Measurements from ENCODE around the gene STAG1.
"Not testable (repeated sequence)": the region's sequence is repeated elsewhere in the genome, so short reads cannot be mapped to it uniquely, and the experiment has no call there.

Gene STAG1

DNA sequence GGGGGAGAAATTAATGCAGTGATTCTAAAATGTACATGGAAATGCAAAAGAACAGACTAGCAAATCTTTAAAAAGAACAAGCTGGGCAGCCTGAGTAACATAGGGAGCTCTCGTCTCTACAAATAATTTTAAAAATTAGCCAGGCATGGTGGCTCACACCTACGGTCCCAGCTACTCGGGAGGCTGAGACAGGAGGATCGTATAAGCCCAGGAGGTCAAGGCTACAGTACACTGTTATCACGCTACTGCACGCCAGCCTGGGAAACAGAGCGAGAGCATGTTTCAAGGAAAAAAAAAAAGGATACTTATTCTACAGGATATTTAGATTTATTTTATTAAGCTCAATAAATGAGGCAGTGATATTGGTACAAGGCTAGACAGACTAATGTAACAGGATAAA is 40.9 kb downstream of the STAG1 start:
- peaks cover 0 to 7% (median 2%) of the 10 kb centered on the region in 4 donors for H3K4me1 ChIP-seq
- intact Hi-C loops (cut with DNase I; ENCODE audit: low total_unique reads), result no loop called here

DNA sequence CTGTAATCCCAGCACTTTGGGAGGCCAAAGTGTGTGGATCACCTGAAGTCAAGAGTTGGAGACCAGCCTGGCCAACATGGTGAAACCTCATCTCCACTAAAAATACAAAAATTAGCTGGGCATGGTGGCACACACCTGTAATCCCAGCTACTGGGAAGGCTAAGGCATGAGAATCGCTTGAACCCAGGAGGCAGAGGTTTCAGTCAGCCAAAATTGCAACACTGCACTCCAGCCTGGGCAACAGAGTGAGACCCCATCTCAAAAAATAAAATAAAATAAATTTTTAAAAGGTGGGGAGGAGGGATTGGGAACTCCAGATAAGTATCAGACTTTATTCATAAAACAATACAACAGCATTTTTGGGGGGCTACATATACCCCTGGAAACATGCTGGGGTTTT is 42.4 kb downstream of the STAG1 start:
- intact Hi-C loops (cut with DNase I; ENCODE audit: low total_unique reads); H3K27ac ChIP-seq; H3K27me3 ChIP-seq; H3K4me3 ChIP-seq; H3K4me1 ChIP-seq; DNase-seq; H3K9me3 ChIP-seq; H3K36me3 ChIP-seq: not testable (repeated sequence)

More for the DNA sequence above, 40.9 kb downstream of the STAG1 start:
- Histone ChIP-seq H3K9me3 (no peaks in the 10 kb centered on the region), H3K4me3 (no peak overlapping the region), H3K36me3 (no peaks in the 10 kb centered on the region), H3K27ac (no peak overlapping the region), H3K27me3 (no peaks in the 10 kb centered on the region)
- TF ChIP-seq, protein P1, sequence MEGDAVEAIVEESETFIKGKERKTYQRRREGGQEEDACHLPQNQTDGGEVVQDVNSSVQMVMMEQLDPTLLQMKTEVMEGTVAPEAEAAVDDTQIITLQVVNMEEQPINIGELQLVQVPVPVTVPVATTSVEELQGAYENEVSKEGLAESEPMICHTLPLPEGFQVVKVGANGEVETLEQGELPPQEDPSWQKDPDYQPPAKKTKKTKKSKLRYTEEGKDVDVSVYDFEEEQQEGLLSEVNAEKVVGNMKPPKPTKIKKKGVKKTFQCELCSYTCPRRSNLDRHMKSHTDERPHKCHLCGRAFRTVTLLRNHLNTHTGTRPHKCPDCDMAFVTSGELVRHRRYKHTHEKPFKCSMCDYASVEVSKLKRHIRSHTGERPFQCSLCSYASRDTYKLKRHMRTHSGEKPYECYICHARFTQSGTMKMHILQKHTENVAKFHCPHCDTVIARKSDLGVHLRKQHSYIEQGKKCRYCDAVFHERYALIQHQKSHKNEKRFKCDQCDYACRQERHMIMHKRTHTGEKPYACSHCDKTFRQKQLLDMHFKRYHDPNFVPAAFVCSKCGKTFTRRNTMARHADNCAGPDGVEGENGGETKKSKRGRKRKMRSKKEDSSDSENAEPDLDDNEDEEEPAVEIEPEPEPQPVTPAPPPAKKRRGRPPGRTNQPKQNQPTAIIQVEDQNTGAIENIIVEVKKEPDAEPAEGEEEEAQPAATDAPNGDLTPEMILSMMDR (IDR thresholded peaks at IDR 0.05), result no peak
- no peak for DNase-seq

DNA sequence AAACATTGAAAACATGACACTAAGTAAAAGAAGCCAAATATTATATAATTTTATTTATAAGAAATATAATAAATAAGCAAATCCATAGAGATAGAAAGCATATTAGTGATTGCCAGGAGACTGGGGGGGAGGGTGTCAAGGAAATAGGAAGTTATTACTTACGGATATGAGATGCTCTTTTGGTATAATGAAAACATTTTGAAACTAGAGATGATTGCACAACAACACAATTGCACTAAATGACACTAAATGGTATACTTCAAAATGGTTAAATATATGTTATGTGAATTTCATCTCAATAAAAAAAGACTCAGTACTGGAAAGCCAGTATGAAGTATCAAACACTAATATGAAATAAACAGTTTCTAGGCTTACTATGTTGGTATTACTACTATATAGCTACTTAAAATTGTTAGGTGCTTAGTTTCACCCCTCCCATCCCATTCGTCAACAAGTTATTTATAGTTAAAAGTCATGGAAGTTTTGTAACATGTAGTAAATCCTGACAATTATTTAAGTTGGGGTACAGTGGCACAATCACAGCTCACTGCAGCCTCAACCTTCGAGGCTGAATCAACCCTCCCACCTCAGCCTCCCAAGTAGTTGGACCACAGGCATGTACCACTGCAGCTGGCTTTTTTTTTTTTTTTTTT is 43.7 kb downstream of the STAG1 start:
- intact Hi-C loops (cut with DNase I; ENCODE audit: low total_unique reads), result no loop called here
- H3K4me1 ChIP-seq, result peaks cover 0 to 7% (median 2%) of the 10 kb centered on the region in 4 donors
- H3K4me3 ChIP-seq, result no peak overlapping the region
- no peaks in the 10 kb centered on the region for H3K27me3 ChIP-seq
- no peak for DNase-seq
- no peaks in the 10 kb centered on the region for H3K36me3 ChIP-seq
- H3K9me3 ChIP-seq, result no peaks in the 10 kb centered on the region
- no peak overlapping the region for H3K27ac ChIP-seq
- TF ChIP-seq, protein P1 (IDR thresholded peaks at IDR 0.05), result no peak

GRCh38 chr3:136703429-136703828 is 48.7 kb downstream of the STAG1 start:
- TF ChIP-seq, protein P1 (IDR thresholded peaks at IDR 0.05), result no peak
- Histone ChIP-seq H3K36me3 (no peaks in the 10 kb centered on the region), H3K4me3 (no peak overlapping the region), H3K4me1 (peaks cover 0 to 22% (median 0%) of the 10 kb centered on the region in 4 donors), H3K9me3 (no peaks in the 10 kb centered on the region), H3K27ac (no peak overlapping the region), H3K27me3 (no peaks in the 10 kb centered on the region)
- intact Hi-C loops (cut with DNase I; ENCODE audit: low total_unique reads), result no loop called here
- DNase-seq, result no peak

DNA sequence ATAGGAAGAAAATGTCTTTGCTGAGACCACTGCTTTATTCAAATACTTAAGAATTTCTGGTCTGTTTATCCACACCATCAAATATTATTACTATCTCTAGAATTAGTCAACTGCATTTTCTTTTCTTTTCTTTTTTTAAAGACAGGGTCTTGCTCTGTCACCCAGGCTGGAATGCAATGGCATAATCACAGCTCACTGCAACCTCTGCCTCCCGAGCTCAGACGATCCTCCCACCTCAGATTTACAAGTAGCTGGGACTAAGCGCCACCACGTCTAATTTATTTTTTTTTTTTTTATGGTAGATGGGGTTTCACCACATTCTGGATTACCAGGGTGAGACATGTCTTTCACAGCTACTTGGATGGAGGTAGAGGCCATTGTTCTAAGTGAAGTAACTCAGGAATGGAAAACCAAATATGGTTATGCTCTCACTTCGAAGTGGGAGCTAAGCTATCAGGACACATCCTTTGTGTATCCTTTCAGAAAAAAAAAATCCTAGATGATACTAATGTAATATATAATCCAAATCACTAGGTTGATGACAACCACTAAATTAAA is 52.8 kb downstream of the STAG1 start:
- Histone ChIP-seq H3K4me3 (no peak overlapping the region), H3K36me3 (no peaks in the 10 kb centered on the region), H3K4me1 (peaks cover 0 to 31% (median 0%) of the 10 kb centered on the region in 4 donors), H3K27ac (no peak overlapping the region), H3K27me3 (no peaks in the 10 kb centered on the region), H3K9me3 (no peaks in the 10 kb centered on the region)
- DNase-seq, result no peak
- intact Hi-C loops (cut with DNase I; ENCODE audit: low total_unique reads), result no loop called here
- TF ChIP-seq, protein P1 (IDR thresholded peaks at IDR 0.05), result no peak

GRCh38 chr3:136698361-136698760 is 53.8 kb downstream of the STAG1 start:
- Histone ChIP-seq H3K4me1 (peaks cover 0 to 38% (median 0%) of the 10 kb centered on the region in 4 donors), H3K4me3 (no peak overlapping the region), H3K27me3 (no peaks in the 10 kb centered on the region), H3K9me3 (no peaks in the 10 kb centered on the region), H3K27ac (no peak overlapping the region), H3K36me3 (no peaks in the 10 kb centered on the region)
- TF ChIP-seq, protein P1 (IDR thresholded peaks at IDR 0.05), result no peak
- no peak for DNase-seq
- intact Hi-C loops (cut with DNase I; ENCODE audit: low total_unique reads), result no loop called here

Measured in tibial artery (tissue), 4 donors.